Right cardiac atrium (tissue), 5 donors: ENCODE results near the gene PRIMPOL. TPM values are rescaled to one million over a fixed set of nuclear protein-coding genes. Genes with fewer than 3 reads are reported as not detected.
"Not testable (repeated sequence)": the region's sequence is repeated elsewhere in the genome, so short reads cannot be mapped to it uniquely, and the experiment has no call there.

ENCODE experiments used
- ATAC-seq, 2 donors: fragments of 200-7000 bp; cut with Tn5 transposase; one replicate each; pipeline versions ENCODE4 v1.8.0 to v1.9.1; 2020; ENCODE audit warnings: moderate library complexity in 2 of 2, mild to moderate bottlenecking in 1 of 2
- DNase-seq, 3 donors: peaks; one replicate each; pipeline ENCODE4 v3.0.0-alpha.2; 2020
- H3K27ac ChIP-seq: one replicate; pipeline ENCODE4 v1.5.1; 2013; ENCODE audit warnings: mild to moderate bottlenecking, low read length, control low read depth, moderate library complexity
- H3K27me3 ChIP-seq: one replicate; pipeline ENCODE4 v1.6.1; 2013; ENCODE audit not compliant: control insufficient read depth, insufficient read depth
- H3K4me1 ChIP-seq: one replicate; pipeline ENCODE4 v1.6.1; 2013; ENCODE audit warnings: low read length; ENCODE audit not compliant: control insufficient read depth, insufficient read depth
- H3K4me3 ChIP-seq: one replicate; pipeline ENCODE4 v1.5.1; 2013; ENCODE audit warnings: low read length, control low read depth
- H3K9me3 ChIP-seq: one replicate; pipeline ENCODE4 v1.6.1; 2013; ENCODE audit warnings: low read length; ENCODE audit not compliant: control insufficient read depth
- WGBS: extraction: QIAGEN DNeasy Blood & Tissue Kit; methylation state at CpG from one replicate; pipeline ENCODE4 v1.1.7; 2013; 5-methylcytosine and 5-hydroxymethylcytosine counted together
- intact Hi-C, 4 donors: fragments of 100-400 bp; cut with DNase I; formaldehyde crosslinking; loops; one replicate each; pipeline versions ENCODE4 v1.11.0 to v1.14.0; 2022 to 2023
- polyA plus RNA-seq: library from polyadenylated mRNA; stranded (reverse); fragments of 200-250 nt; gene quantifications from one replicate; pipeline ENCODE4 v1.2.3, GENCODE V29; 2013
- total RNA-seq, 4 donors: library from RNA; stranded (reverse); fragmentation: NEBNext Ultra II Directional; extraction: Animal tissue kit (Norgen Biotek cat#: 25700); gene quantifications; one replicate each; pipeline ENCODE4 v1.2.1, GENCODE V29; 2021
- donor health status: healthy with polysubstance abuse.
- donor health status: DM: no; HTN: yes; CAD: no.
- donor health status: DM: no; HTN: no; CAD: no.
- donor health status: DM: no; HTN: yes; CAD: no; lungs with severe emphysema.
- donor health status: DM: yes; HTN: yes; CAD: no.

The PRIMPOL gene
- total and polyA plus RNA-seq, 5 donors: 8.9 to 14.3 (median 11.8) TPM

- Histone ChIP-seq H3K9me3 (no peaks in the 10 kb centered on the region), H3K4me3 (no peak overlapping the region), H3K27me3 (no peaks in the 10 kb centered on the region), H3K27ac (no peak overlapping the region), H3K4me1 (peaks cover 5% of the 10 kb centered on the region)
- ATAC-seq (no peak), DNase-seq (no peak)
- 96% methylated on average over 8 of the region's 8 CpGs for WGBS
- intact Hi-C loops: no loop called here
These were observed 2.4 kb downstream of the PRIMPOL start for GRCh38 chr4:184651899-184652298.

- H3K9me3 ChIP-seq, H3K4me1 ChIP-seq, ATAC-seq, intact Hi-C loops, DNase-seq, H3K27me3 ChIP-seq, H3K27ac ChIP-seq, H3K4me3 ChIP-seq: not testable (repeated sequence)
These were observed 3.1 kb downstream of the PRIMPOL start for GRCh38 chr4:184652681-184653080.

- H3K9me3 ChIP-seq: no peaks in the 10 kb centered on the region
- no peak overlapping the region for H3K27ac ChIP-seq
- WGBS: 35% methylated on average over 2 of the region's 2 CpGs
- ATAC-seq (no peak), DNase-seq (no peak)
- H3K4me1 ChIP-seq: no peaks in the 10 kb centered on the region
- intact Hi-C loops: no loop called here
- no peaks in the 10 kb centered on the region for H3K27me3 ChIP-seq
- H3K4me3 ChIP-seq: no peak overlapping the region
These were observed 4.1 kb downstream of the PRIMPOL start for GRCh38 chr4:184653650-184654049.

- Histone ChIP-seq H3K27me3 (no peaks in the 10 kb centered on the region), H3K4me3 (no peak overlapping the region), H3K9me3 (no peaks in the 10 kb centered on the region), H3K4me1 (no peaks in the 10 kb centered on the region), H3K27ac (no peak overlapping the region)
- DNase-seq (no peak), ATAC-seq (no peak)
- 81% methylated on average over 8 of the region's 8 CpGs for WGBS
- intact Hi-C loops: no loop called here
These were observed 6.6 kb downstream of the PRIMPOL start for GRCh38 chr4:184655889-184656869.

GRCh38 chr4:184657144-184657543 is 7.6 kb downstream of the PRIMPOL start:
- H3K4me3 ChIP-seq: no peak overlapping the region
- ATAC-seq: no peak
- H3K27ac ChIP-seq: no peak overlapping the region
- no peaks in the 10 kb centered on the region for H3K27me3 ChIP-seq
- no peaks in the 10 kb centered on the region for H3K4me1 ChIP-seq
- H3K9me3 ChIP-seq: no peaks in the 10 kb centered on the region
- 87% methylated on average over 3 of the region's 3 CpGs for WGBS
- DNase-seq: no peak
- intact Hi-C loops: no loop called here

GRCh38 chr4:184657820-184658219 is 8.3 kb downstream of the PRIMPOL start:
- 99% methylated on average over 9 of the region's 9 CpGs for WGBS
- intact Hi-C loops, ATAC-seq, H3K27ac ChIP-seq, DNase-seq, H3K27me3 ChIP-seq, H3K4me1 ChIP-seq, H3K4me3 ChIP-seq, H3K9me3 ChIP-seq: not testable (repeated sequence)

GRCh38 chr4:184660978-184661377 is 11.4 kb downstream of the PRIMPOL start:
- Histone ChIP-seq H3K9me3 (no peaks in the 10 kb centered on the region), H3K27ac (no peak overlapping the region), H3K4me1 (no peaks in the 10 kb centered on the region), H3K4me3 (no peak overlapping the region), H3K27me3 (no peaks in the 10 kb centered on the region)
- no peak for ATAC-seq
- DNase-seq: no peak
- intact Hi-C loops: no loop called here

GRCh38 chr4:184662236-184662635 is 12.7 kb downstream of the PRIMPOL start:
- DNase-seq: no peak
- H3K4me1 ChIP-seq: no peaks in the 10 kb centered on the region
- H3K27ac ChIP-seq: no peak overlapping the region
- 45% methylated on average over 1 of the region's 1 CpG for WGBS
- no peak overlapping the region for H3K4me3 ChIP-seq
- no peak for ATAC-seq
- H3K9me3 ChIP-seq: no peaks in the 10 kb centered on the region
- no peaks in the 10 kb centered on the region for H3K27me3 ChIP-seq
- intact Hi-C loops: no loop called here

GRCh38 chr4:184664445-184665210 is 15.1 kb downstream of the PRIMPOL start:
- WGBS: 64% methylated on average over 6 of the region's 6 CpGs
- ATAC-seq: peak; percentile 72 to 75

GRCh38 chr4:184666670-184667069 is 17.1 kb downstream of the PRIMPOL start:
- 82% methylated on average over 6 of the region's 6 CpGs for whole genome bisulfite sequencing
- Histone ChIP-seq H3K9me3 (no peaks in the 10 kb centered on the region), H3K4me3 (no peak overlapping the region), H3K4me1 (no peaks in the 10 kb centered on the region), H3K27ac (no peak overlapping the region), H3K27me3 (no peaks in the 10 kb centered on the region)
- ATAC-seq (no peak), DNase-seq (no peak)
- intact Hi-C loops: no loop called here

More at GRCh38 chr4:184664445-184665210, 15.1 kb downstream of the PRIMPOL start:
- no peaks in the 10 kb centered on the region for H3K9me3 ChIP-seq
- no peak overlapping the region for H3K27ac ChIP-seq
- H3K27me3 ChIP-seq: no peaks in the 10 kb centered on the region
- intact Hi-C loops: no loop called here
- no peak overlapping the region for H3K4me3 ChIP-seq
- DNase-seq: no peak
- H3K4me1 ChIP-seq: no peaks in the 10 kb centered on the region

- Histone ChIP-seq H3K9me3 (no peaks in the 10 kb centered on the region), H3K27me3 (no peaks in the 10 kb centered on the region), H3K4me1 (no peaks in the 10 kb centered on the region), H3K27ac (no peak overlapping the region), H3K4me3 (no peak overlapping the region)
- 90% methylated on average over 9 of the region's 9 CpGs for WGBS
- ATAC-seq (no peak), DNase-seq (no peak)
- intact Hi-C loops: no loop called here
These were observed 18.6 kb downstream of the PRIMPOL start for GRCh38 chr4:184668096-184668495.
